GM18499 (cell line): ENCODE results near the gene DLL1.

Experiments used
- ATAC-seq: cut with Tn5 transposase; IDR thresholded peaks from one replicate; pipeline ENCODE4 v1.9.1; 2021; ENCODE audit warnings: moderate number of reproducible peaks; ENCODE audit not compliant: insufficient read depth, unreplicated experiment

DLL1 gene

DNA sequence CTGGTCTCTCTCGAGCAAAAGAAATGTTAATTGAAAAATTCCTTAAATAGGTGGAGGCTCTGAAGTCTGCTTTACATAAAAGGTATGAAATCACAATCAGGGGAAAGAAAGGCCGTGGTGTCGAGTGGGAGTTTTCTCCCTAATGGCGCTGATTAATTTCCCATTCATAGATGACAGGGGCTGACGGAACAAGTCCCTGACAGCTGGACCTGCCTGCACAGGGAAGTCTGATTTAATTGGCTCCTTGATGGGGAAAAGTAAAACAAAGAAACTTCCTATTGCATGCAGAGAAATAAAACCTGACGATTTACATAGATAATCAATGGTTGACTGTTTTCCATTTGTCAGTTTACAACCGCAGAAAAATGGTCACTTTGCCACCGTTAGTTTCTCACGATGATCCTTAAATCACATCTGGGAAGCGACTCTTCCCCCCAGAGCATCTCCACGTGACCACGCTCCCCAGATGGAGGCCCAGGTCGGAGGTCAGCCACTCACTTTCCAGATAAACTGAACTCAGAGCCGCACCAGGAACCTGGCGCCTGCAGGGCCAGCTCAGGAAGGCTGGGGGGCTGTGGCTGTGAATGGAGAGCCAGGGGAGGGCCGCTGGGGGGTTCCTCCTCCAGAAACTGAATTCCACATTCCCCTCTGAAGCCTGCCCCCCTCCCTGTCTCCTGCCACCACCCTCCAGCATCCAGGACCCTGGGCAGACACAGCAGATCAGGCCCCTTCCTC lies 55.3 kb downstream of the DLL1 start:
- no peak for ATAC-seq

DNA sequence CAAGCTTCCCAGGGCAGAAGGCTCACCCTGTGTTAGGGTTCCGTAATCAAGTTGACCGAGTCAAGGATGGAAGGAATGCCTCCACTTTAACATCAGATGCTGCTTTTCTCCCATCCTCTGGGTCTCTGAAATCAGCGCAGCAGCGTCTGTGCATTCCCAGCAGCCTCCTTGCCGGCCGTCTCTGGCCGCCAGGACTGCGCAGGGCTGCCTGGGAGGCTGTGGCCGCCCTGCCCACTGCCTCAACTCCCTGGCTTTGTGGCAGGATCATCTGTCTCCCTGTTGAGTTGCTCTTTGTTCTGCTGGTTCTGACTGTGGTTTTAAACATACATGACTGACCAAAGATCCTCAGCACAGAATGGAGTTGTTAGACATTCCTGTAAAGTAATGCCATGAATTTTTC lies 56.5 kb downstream of the DLL1 start:
- no peak for ATAC-seq

DNA sequence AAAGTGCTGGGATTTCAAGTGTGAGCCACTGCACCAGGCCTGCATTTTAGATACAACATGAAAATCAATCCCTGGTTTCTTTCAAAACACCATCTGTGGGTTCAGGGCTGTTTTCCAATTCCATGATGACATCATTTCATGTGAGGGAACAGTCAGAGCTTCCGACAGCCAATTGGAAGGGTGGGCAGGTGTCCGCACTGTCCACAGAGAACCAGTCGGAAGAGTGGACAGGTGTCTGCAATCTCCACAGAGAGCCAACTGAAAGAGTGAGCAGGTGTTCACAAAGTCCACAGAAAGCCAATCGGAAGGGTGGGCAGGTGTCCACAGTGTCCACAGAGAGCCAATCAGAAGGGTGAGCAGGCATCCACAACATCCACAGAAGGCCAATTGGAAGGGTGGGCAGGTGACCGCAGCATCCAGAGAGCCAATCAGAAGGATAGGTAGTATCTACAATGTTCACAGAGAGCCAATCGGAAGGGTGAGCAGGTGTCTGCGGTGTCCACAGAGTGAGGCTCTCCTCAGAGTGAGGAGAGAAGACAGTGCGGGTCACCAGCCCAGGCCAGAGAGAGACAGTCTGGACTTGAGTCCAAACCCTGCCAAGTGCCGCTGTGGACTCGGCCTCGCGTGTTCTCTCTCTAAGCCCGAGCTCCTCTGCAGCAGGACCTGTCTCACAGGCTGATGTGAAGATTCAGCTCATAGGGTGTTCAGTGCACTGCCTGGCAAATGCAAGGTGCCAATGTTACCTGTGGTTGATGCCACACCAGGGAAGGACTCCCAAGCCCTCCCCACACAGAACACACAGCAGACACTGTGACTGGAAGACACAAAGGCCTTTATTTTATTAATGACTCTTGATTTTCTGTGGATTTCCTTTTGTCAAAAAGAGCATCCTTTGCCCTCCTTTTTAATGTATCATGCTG lies 57.3 kb downstream of the DLL1 start:
- no peak for ATAC-seq
